AG04449 (cell line): Measurements from ENCODE around the gene EIF4G3.

Experiments
- CTCF ChIA-PET: fragments of 350-600 bp; formaldehyde crosslinking; extraction: SDS; loops from one replicate; lab custom pipeline; 2021; ENCODE audit warnings: antibody characterized with exemption; lab: Yijun Ruan, JAX
- POLR2A ChIA-PET: fragments of 400-600, 350-600 bp; formaldehyde crosslinking; extraction: SDS; loops from one replicate; lab custom pipeline; 2020; ENCODE audit warnings: antibody characterized with exemption, inconsistent platforms; lab: Yijun Ruan, JAX
- DNase-seq: peaks from one replicate; pipeline ENCODE4 v3.0.0-alpha.2; 2010; ENCODE audit warnings: low read depth, low spot score
- H3K4me3 ChIP-seq: 2 replicates; pipeline ENCODE4 v1.5.1; 2011; ENCODE audit warnings: low read depth, mild to moderate bottlenecking, control low read depth, low read length
- CTCF ChIP-seq: IDR thresholded peaks from one replicate; pipeline ENCODE4 v1.5.1; 2011; ENCODE audit warnings: mild to moderate bottlenecking, moderate library complexity, low read length, control low read depth, inconsistent platforms; ENCODE audit not compliant: insufficient read depth; ENCODE audit errors: missing control alignments

Gene EIF4G3

GRCh38 chr1:21041541-21041940 lies 135.2 kb downstream of the EIF4G3 start:
- DNase-seq: no peak
- no peak for TF ChIP-seq CTCF
- no peak overlapping the region for H3K4me3 ChIP-seq
- POLR2A ChIA-PET: no interaction called here
- CTCF ChIA-PET: no interaction called here

- no peak overlapping the region for H3K4me3 ChIP-seq
- no peak for DNase-seq
- no peak for TF ChIP-seq CTCF
- POLR2A ChIA-PET: no interaction called here
- CTCF ChIA-PET: interaction anchor here (0.6 to 1.7 kb wide), 5 partner anchors 8 to 358 kb away, joined by 3 to 10 read pairs (median 3); no protein-coding TSS in a partner anchor
Measured at GRCh38 chr1:21037091-21037490, 139.6 kb downstream of the EIF4G3 start.

GRCh38 chr1:21035794-21036193 lies 140.9 kb downstream of the EIF4G3 start:
- H3K4me3 ChIP-seq: no peak overlapping the region
- DNase-seq: no peak
- ChIA-PET POLR2A (no interaction called here), CTCF (interaction anchor here (0.9 kb wide), 1 partner anchor 159 kb away, joined by 3 read pairs; no protein-coding TSS in a partner anchor)
- no peak for TF ChIP-seq CTCF

GRCh38 chr1:21034725-21035628 lies 141.7 kb downstream of the EIF4G3 start:
- no peak for DNase-seq
- no peak for TF ChIP-seq CTCF
- no peak overlapping the region for H3K4me3 ChIP-seq
- ChIA-PET CTCF (interaction anchor here (0.9 kb wide), 1 partner anchor 160 kb away, joined by 3 read pairs; no protein-coding TSS in a partner anchor), POLR2A (no interaction called here)

- CTCF ChIA-PET: interaction anchor here (0.8 kb wide), 1 partner anchor 14 kb away, joined by 3 read pairs; no protein-coding TSS in a partner anchor
- no peak for TF ChIP-seq CTCF
- DNase-seq: no peak
- POLR2A ChIA-PET: no interaction called here
- H3K4me3 ChIP-seq: no peak overlapping the region
Measured at GRCh38 chr1:21032741-21033140, 144.0 kb downstream of the EIF4G3 start.

- ChIA-PET CTCF (no interaction called here), POLR2A (no interaction called here)
- DNase-seq: no peak
- no peak for TF ChIP-seq CTCF
- H3K4me3 ChIP-seq: no peak overlapping the region
Measured at GRCh38 chr1:21030181-21030580, 146.5 kb downstream of the EIF4G3 start.
